H9 (cell line): ENCODE data around the gene PLEKHG2. TPM values are rescaled to one million over a fixed set of nuclear protein-coding genes. Genes with fewer than 3 reads are reported as not detected.

Experiments
- DNase-seq: peaks from one replicate; pipeline ENCODE4 v3.0.0-alpha.2; 2017
- H2AFZ ChIP-seq: one replicate; pipeline ENCODE4 v1.6.1; 2013; ENCODE audit warnings: mild to moderate bottlenecking, low read length, control low read depth, moderate library complexity
- H2AK5ac ChIP-seq: 2 replicates; pipeline ENCODE4 v1.6.1; 2013; ENCODE audit warnings: low read length, control low read depth, mixed read lengths; ENCODE audit not compliant: insufficient read length
- H2BK120ac ChIP-seq: one replicate; pipeline ENCODE4 v1.6.1; 2013; ENCODE audit warnings: low read depth, mild to moderate bottlenecking, low read length, control low read depth, inconsistent platforms; ENCODE audit not compliant: poor library complexity, severe bottlenecking
- H2BK12ac ChIP-seq: 2 replicates; pipeline ENCODE4 v1.6.1; 2013; ENCODE audit warnings: low read length, control low read depth, mixed read lengths, low read depth; ENCODE audit not compliant: insufficient read length
- H2BK15ac ChIP-seq: 2 replicates; pipeline ENCODE4 v1.6.1; 2013; ENCODE audit warnings: low read depth, low read length, control low read depth
- H2BK20ac ChIP-seq: one replicate; pipeline ENCODE4 v1.6.1; 2013; ENCODE audit warnings: low read depth, mild to moderate bottlenecking, low read length, control low read depth, inconsistent platforms; ENCODE audit not compliant: poor library complexity, severe bottlenecking
- H2BK5ac ChIP-seq: 2 replicates; pipeline ENCODE4 v1.6.1; 2013; ENCODE audit warnings: low read length, control low read depth, mixed read lengths; ENCODE audit not compliant: insufficient read length
- H3K14ac ChIP-seq: 2 replicates; pipeline ENCODE4 v1.6.1; 2013; ENCODE audit warnings: low read length, control low read depth; ENCODE audit not compliant: insufficient read depth
- H3K18ac ChIP-seq: 2 replicates; pipeline ENCODE4 v1.6.1; 2013; ENCODE audit warnings: low read depth, mild to moderate bottlenecking, mixed read lengths, low read length, control low read depth; ENCODE audit not compliant: insufficient read length
- H3K23ac ChIP-seq: 2 replicates; pipeline ENCODE4 v1.6.1; 2013; ENCODE audit warnings: low read length, control low read depth, mixed read lengths, low read depth; ENCODE audit not compliant: insufficient read length
- H3K23me2 ChIP-seq: 2 replicates; pipeline ENCODE4 v1.6.1; 2013; ENCODE audit warnings: low read depth, mild to moderate bottlenecking, mixed read lengths, low read length, control low read depth; ENCODE audit not compliant: insufficient read length, poor library complexity, severe bottlenecking
- H3K27ac ChIP-seq: 2 replicates; pipeline ENCODE4 v1.5.1; 2013; ENCODE audit warnings: low read length, control low read depth, mixed read lengths, low read depth; ENCODE audit not compliant: insufficient read length
- H3K27me3 ChIP-seq: 2 replicates; pipeline ENCODE4 v1.6.1; 2013; ENCODE audit warnings: low read length, control low read depth, inconsistent platforms; ENCODE audit not compliant: insufficient read depth
- H3K4ac ChIP-seq: 2 replicates; pipeline ENCODE4 v1.6.1; 2013; ENCODE audit warnings: low read depth, mild to moderate bottlenecking, control low read depth, inconsistent platforms, low read length, moderate library complexity
- H3K4me1 ChIP-seq: 2 replicates; pipeline ENCODE4 v1.6.1; 2013; ENCODE audit warnings: low read length, control low read depth, inconsistent platforms; ENCODE audit not compliant: insufficient read depth
- H3K4me2 ChIP-seq: 2 replicates; pipeline ENCODE4 v1.6.1; 2013; ENCODE audit warnings: low read length, control low read depth, mixed read lengths; ENCODE audit not compliant: insufficient read length, insufficient read depth
- H3K56ac ChIP-seq: 2 replicates; pipeline ENCODE4 v1.6.1; 2013; ENCODE audit warnings: low read depth, mild to moderate bottlenecking, mixed read lengths, low read length, control low read depth; ENCODE audit not compliant: insufficient read length
- H3K79me1 ChIP-seq: 2 replicates; pipeline ENCODE4 v1.6.1; 2013; ENCODE audit warnings: low read depth, mild to moderate bottlenecking, moderate library complexity, low read length, control low read depth, inconsistent platforms; ENCODE audit not compliant: insufficient read depth, poor library complexity, severe bottlenecking
- H3K79me2 ChIP-seq: 2 replicates; pipeline ENCODE4 v1.6.1; 2013; ENCODE audit warnings: low read length, control low read depth, inconsistent platforms; ENCODE audit not compliant: insufficient read depth
- H3K9ac ChIP-seq: 2 replicates; pipeline ENCODE4 v1.6.1; 2013; ENCODE audit warnings: low read length, control low read depth, mixed read lengths; ENCODE audit not compliant: insufficient read length; ENCODE audit errors: extremely low read depth
- H3K9me3 ChIP-seq: one replicate; pipeline ENCODE4 v1.6.1; 2013; ENCODE audit warnings: low read depth, low read length, inconsistent platforms; ENCODE audit not compliant: control insufficient read depth
- H3T11ph ChIP-seq: one replicate; pipeline ENCODE4 v1.6.1; 2013; ENCODE audit warnings: mild to moderate bottlenecking, low read length, control low read depth, inconsistent platforms
- H4K20me1 ChIP-seq: one replicate; pipeline ENCODE4 v1.6.1; 2013; ENCODE audit not compliant: control insufficient read depth, insufficient read length, insufficient read depth
- H4K5ac ChIP-seq: 2 replicates; pipeline ENCODE4 v1.6.1; 2013; ENCODE audit warnings: low read depth, mild to moderate bottlenecking, mixed read lengths, low read length, control low read depth; ENCODE audit not compliant: insufficient read length
- H4K8ac ChIP-seq: replicated peaks from 2 replicates; pipeline ENCODE4 v1.6.1; 2013; ENCODE audit warnings: low read length, control low read depth, mixed read lengths, low read depth; ENCODE audit not compliant: insufficient read length
- H4K91ac ChIP-seq: 2 replicates; pipeline ENCODE4 v1.6.1; 2013; ENCODE audit warnings: low read depth, mild to moderate bottlenecking, moderate library complexity, mixed read lengths, low read length, control low read depth; ENCODE audit not compliant: insufficient read length
- H3K27ac Mint-ChIP-seq, 3 experiments: 2 replicates in 2 of 3; 3 replicates in 1 of 3; pipeline ENCODE4 v1.8.0; 2020 to 2021; ENCODE audit warnings: mixed read lengths in 3 of 3, mild to moderate bottlenecking in 1 of 3, moderate library complexity in 1 of 3
- H3K27me3 Mint-ChIP-seq: 2 replicates; pipeline ENCODE4 v1.8.0; 2021; ENCODE audit warnings: low read depth, mild to moderate bottlenecking, moderate library complexity, mixed read lengths
- H3K36me3 Mint-ChIP-seq, 3 experiments: 2 replicates in 2 of 3; 3 replicates in 1 of 3; pipeline ENCODE4 v1.8.0; 2020 to 2021; ENCODE audit warnings: low read depth in 3 of 3, mixed read lengths in 3 of 3; ENCODE audit not compliant: insufficient read depth in 1 of 3
- H3K4me1 Mint-ChIP-seq, 2 experiments: 2 replicates each; pipeline ENCODE4 v1.8.0; 2020; ENCODE audit warnings: mixed read lengths in 2 of 2
- H3K4me3 Mint-ChIP-seq, 2 experiments: 2 replicates in 1 of 2; 3 replicates in 1 of 2; pipeline ENCODE4 v1.8.0; 2020 to 2021; ENCODE audit warnings: mild to moderate bottlenecking in 2 of 2, mixed read lengths in 2 of 2, moderate library complexity in 1 of 2
- H3K9me3 Mint-ChIP-seq, 2 experiments: 2 replicates in 1 of 2; 3 replicates in 1 of 2; pipeline ENCODE4 v1.8.0; 2020; ENCODE audit warnings: mild to moderate bottlenecking in 2 of 2, mixed read lengths in 2 of 2, moderate library complexity in 1 of 2
- CTCF ChIP-seq: fragments of 200-600 bp; sonication (generic); conservative IDR thresholded peaks from 3 replicates; pipeline ENCODE4 v1.8.0; 2021; ENCODE audit warnings: antibody characterized with exemption, mild to moderate bottlenecking
- WGBS: extraction: QIAGEN DNeasy Blood & Tissue Kit; methylation state at CpG from one replicate; pipeline ENCODE4 v1.1.7; 2013; ENCODE audit warnings: missing lambda C conversion rate, low lambda C conversion rate, mixed read lengths; ENCODE audit not compliant: insufficient read length; ENCODE audit errors: extremely low coverage; 5-methylcytosine and 5-hydroxymethylcytosine counted together
- total RNA-seq: library from RNA; stranded (reverse); gene quantifications from 2 replicates; pipeline ENCODE4 v1.2.1, GENCODE V29; 2021

Gene PLEKHG2
- total RNA-seq, 1 experiment from 2014 or later = 167 TPM

GRCh38 chr19:39467941-39468340, 55.5 kb downstream of the PLEKHG2 start:
- Histone ChIP-seq H3T11ph (no peak overlapping the region), H3K4me1 (no peaks in the 10 kb centered on the region), H3K23ac (no peak overlapping the region), H4K5ac (no peak overlapping the region), H3K4me2 (no peak overlapping the region), H3K9ac (no peak overlapping the region), H2BK120ac (no peak overlapping the region), H3K27ac (no peak overlapping the region), H3K79me2 (no peaks in the 10 kb centered on the region), H3K56ac (no peak overlapping the region), H3K9me3 (no peaks in the 10 kb centered on the region), H4K91ac (no peak overlapping the region), H3K18ac (no peak overlapping the region), H3K27me3 (no peaks in the 10 kb centered on the region), H2BK12ac (no peak overlapping the region), H3K4ac (no peak overlapping the region), H3K79me1 (no peaks in the 10 kb centered on the region), H2AFZ (no peak overlapping the region), H3K23me2 (no peaks in the 10 kb centered on the region), H3K14ac (no peak overlapping the region), H2BK15ac (no peak overlapping the region), H4K8ac (no peak overlapping the region), H4K20me1 (peaks cover 3% of the 10 kb centered on the region), H2BK5ac (no peak overlapping the region), H2AK5ac (no peak overlapping the region), H2BK20ac (no peak overlapping the region)
- Mint-ChIP-seq H3K27ac (no peak overlapping the region), H3K9me3 (no peaks in the 10 kb centered on the region), H3K4me1 (no peaks in the 10 kb centered on the region), H3K27me3 (no peaks in the 10 kb centered on the region; the same call in 1 of the 2 replicates), H3K4me3 (no peak overlapping the region), H3K36me3 (peaks cover 48 to 86% (median 86%) of the 10 kb centered on the region in 3 experiments)
- WGBS = no CpG with 5 or more reads among the region's 7 CpGs
- TF ChIP-seq CTCF = no peak
- no peak for DNase-seq
